ENCODE data around the gene SPOP.

DNA sequence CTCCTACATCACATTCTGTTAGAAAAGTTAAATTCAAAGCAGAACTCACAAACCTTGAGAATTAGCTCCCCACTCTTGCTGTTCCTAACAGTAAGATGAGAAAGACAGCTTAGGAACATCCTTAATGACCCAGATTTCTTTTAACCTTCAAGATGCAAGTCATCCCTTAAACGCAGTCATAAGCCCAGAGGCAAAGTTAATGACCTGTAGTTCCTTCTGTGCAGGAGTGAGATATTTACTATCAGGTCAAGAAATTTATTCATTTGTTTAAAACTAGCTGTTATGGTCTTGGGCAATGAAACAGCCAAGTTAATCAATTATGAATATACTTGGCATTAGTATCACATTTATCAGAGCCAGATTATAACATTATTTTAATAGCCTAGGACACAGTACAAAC, 65.2 kb downstream of the SPOP start:
- TF ChIP-seq, protein P1, sequence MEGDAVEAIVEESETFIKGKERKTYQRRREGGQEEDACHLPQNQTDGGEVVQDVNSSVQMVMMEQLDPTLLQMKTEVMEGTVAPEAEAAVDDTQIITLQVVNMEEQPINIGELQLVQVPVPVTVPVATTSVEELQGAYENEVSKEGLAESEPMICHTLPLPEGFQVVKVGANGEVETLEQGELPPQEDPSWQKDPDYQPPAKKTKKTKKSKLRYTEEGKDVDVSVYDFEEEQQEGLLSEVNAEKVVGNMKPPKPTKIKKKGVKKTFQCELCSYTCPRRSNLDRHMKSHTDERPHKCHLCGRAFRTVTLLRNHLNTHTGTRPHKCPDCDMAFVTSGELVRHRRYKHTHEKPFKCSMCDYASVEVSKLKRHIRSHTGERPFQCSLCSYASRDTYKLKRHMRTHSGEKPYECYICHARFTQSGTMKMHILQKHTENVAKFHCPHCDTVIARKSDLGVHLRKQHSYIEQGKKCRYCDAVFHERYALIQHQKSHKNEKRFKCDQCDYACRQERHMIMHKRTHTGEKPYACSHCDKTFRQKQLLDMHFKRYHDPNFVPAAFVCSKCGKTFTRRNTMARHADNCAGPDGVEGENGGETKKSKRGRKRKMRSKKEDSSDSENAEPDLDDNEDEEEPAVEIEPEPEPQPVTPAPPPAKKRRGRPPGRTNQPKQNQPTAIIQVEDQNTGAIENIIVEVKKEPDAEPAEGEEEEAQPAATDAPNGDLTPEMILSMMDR (IDR thresholded peaks at IDR 0.05; ENCODE audit: borderline replicate concordance, extremely low read depth, low read length, poor library complexity, severe bottlenecking), result no peak
- TF ChIP-seq EZH2 (IDR thresholded peaks at IDR 0.05; ENCODE audit: borderline replicate concordance, low read depth, low read length, severe bottlenecking), result no peak
